Fibroblast of mammary gland (primary cell): Measurements from ENCODE around the gene RPL10.

ENCODE experiments used
- DNase-seq: peaks from one replicate; pipeline ENCODE4 v3.0.0-alpha.2; 2010; ENCODE audit warnings: low read depth
- H3K4me3 ChIP-seq: 2 replicates; pipeline ENCODE4 v1.5.1; 2011; ENCODE audit warnings: low read depth, mild to moderate bottlenecking, low read length, moderate library complexity; ENCODE audit not compliant: control insufficient read depth
- CTCF ChIP-seq: conservative IDR thresholded peaks from 2 replicates; pipeline ENCODE4 v1.5.1; 2011; ENCODE audit warnings: low read depth, low read length, inconsistent platforms; ENCODE audit not compliant: control insufficient read depth, insufficient read depth

Gene RPL10

GRCh38 chrX:154426916-154427770 lies 29.0 kb downstream of the RPL10 start:
- TF ChIP-seq CTCF: no peak
- H3K4me3 ChIP-seq: no peak overlapping the region

GRCh38 chrX:154428176-154429171 lies 30.3 kb downstream of the RPL10 start, which contains the start of gene ATP6AP1:
TSS of gene ATP6AP1 (plus strand) at chrX:154428677. CDS start at chrX:154428693, 16 bp downstream.
- H3K4me3 ChIP-seq: peak within 1 kb of the TSS; percentile 58
- no peak for TF ChIP-seq CTCF

More at GRCh38 chrX:154426916-154427770, 29.0 kb downstream of the RPL10 start:
- no peak for DNase-seq

GRCh38 chrX:154429711-154430110 lies 31.5 kb downstream of the RPL10 start:
- no peak for DNase-seq
- no peak for TF ChIP-seq CTCF
- peak overlapping the region; percentile 58 for H3K4me3 ChIP-seq

More at GRCh38 chrX:154428176-154429171, 30.3 kb downstream of the RPL10 start, which contains the start of gene ATP6AP1:
- DNase-seq: peak; percentile 92

DNA sequence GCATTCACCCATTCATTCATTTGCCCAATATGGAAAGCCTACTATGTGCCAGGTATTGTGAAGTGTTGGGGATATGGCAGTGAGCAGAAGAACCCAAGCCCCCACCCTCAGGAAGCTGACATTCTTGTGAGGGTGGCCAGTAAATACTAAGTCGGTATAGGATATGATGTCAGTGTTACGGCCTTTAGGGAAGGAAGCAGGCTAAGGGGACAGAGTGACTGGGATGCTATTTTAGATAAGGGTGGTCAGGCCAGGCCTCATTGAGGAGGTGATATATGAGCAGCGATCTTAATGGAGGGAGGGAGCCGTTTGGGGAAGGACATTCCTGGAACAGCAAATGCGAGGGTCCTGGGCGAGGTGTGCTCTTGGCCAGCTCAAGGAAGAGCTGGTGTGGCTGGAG lies 32.3 kb downstream of the RPL10 start:
- no peak for TF ChIP-seq CTCF
- no peak overlapping the region for H3K4me3 ChIP-seq

DNA sequence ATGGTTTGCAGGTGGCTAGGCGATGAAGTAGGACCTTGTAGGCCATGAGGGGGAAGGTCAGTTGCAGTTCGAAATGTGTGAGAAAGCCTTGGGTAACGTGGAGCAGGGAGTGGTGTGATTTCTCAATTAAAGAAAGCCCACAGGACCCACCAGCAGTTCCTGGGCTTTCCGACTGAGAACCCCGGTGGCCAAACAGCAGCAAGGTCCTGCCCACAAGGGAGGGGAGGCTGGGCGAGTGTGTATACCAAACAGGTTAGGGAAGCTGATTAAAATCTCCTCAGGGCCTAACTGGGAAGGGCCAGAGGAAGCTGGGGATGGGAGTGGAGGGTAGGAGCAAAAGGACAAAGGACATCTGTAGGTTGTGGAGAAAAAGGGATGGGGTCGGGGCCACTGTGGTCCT lies 32.7 kb downstream of the RPL10 start:
- DNase-seq: no peak
- TF ChIP-seq CTCF: no peak
- no peak overlapping the region for H3K4me3 ChIP-seq

More for the DNA sequence above, 32.3 kb downstream of the RPL10 start:
- no peak for DNase-seq

- no peak for DNase-seq
- no peak for TF ChIP-seq CTCF
- no peak overlapping the region for H3K4me3 ChIP-seq
Observed at GRCh38 chrX:154431341-154431740, 33.2 kb downstream of the RPL10 start.
